Gastroesophageal sphincter (tissue), 4 donors: ENCODE data around the gene ACOT6. TPM values are rescaled to one million over a fixed set of nuclear protein-coding genes. Genes with fewer than 3 reads are reported as not detected.
"Not testable (repeated sequence)": the region's sequence is repeated elsewhere in the genome, so short reads cannot be mapped to it uniquely, and the experiment has no call there.

ENCODE experiments used
- ATAC-seq: fragments of 150-250 bp; one replicate; pipeline ENCODE4 v1.9.1; 2016; ENCODE audit warnings: mild to moderate bottlenecking, moderate library complexity
- H3K27ac ChIP-seq, 4 donors: fragments of 200-600 bp; sonication (generic) in 3 of 4; 1 replicate in 3 of 4; 2 replicates in 1 of 4; pipeline ENCODE4 v1.5.1; 2016 to 2019
- H3K27me3 ChIP-seq: fragments of 200-600 bp; sonication (generic); one replicate; pipeline ENCODE4 v1.5.1; 2019
- H3K36me3 ChIP-seq, 2 donors: fragments of 200-600 bp; sonication (generic); one replicate each; pipeline ENCODE4 v1.5.1; 2019; ENCODE audit warnings: control low read depth in 1 of 2
- H3K4me1 ChIP-seq, 3 donors: fragments of 200-600 bp; sonication (generic); 1 replicate in 2 of 3; 2 replicates in 1 of 3; pipeline ENCODE4 v1.5.1; 2016 to 2019; ENCODE audit warnings: control low read depth in 2 of 3
- H3K4me3 ChIP-seq, 2 donors: fragments of 200-600 bp; sonication (generic); one replicate each; pipeline ENCODE4 v1.5.1; 2019; ENCODE audit warnings: mild to moderate bottlenecking in 1 of 2, moderate library complexity in 1 of 2
- H3K9me3 ChIP-seq, 3 donors: fragments of 200-600 bp; sonication (generic); one replicate each; pipeline ENCODE4 v1.5.1; 2017 to 2019; ENCODE audit warnings: control low read depth in 2 of 3
- EP300 ChIP-seq: sonication (generic); formaldehyde crosslinking; IDR thresholded peaks from one replicate; pipeline ENCODE4 v1.6.1; 2017; ENCODE audit warnings: antibody characterized with exemption, mild to moderate bottlenecking
- POLR2A ChIP-seq, 2 donors: fragments of 450-650 bp; IDR thresholded peaks; one replicate each; pipeline ENCODE4 v1.6.1; 2017; ENCODE audit warnings: antibody characterized with exemption in 2 of 2, mild to moderate bottlenecking in 2 of 2, moderate library complexity in 1 of 2
- POLR2AphosphoS5 ChIP-seq: sonication (generic); formaldehyde crosslinking; IDR thresholded peaks from one replicate; pipeline ENCODE4 v1.6.1; 2017; ENCODE audit warnings: antibody characterized with exemption
- WGBS, 2 donors: methylation state at CpG; one replicate each; pipeline ENCODE4 v1.1.5; 2018; ENCODE audit warnings: low coverage in 1 of 2; 5-methylcytosine and 5-hydroxymethylcytosine counted together
- total RNA-seq, 4 donors: library from RNA; depleted of rRNA; stranded (reverse); fragments of >200 nt; gene quantifications; one replicate each; pipeline ENCODE4 v1.1.0, GENCODE V29; 2016
- TF ChIP-seq, protein P1 (sequence below), 4 experiments: fragments of 200-600 bp in 2 of 4; fragments of 450-650 bp in 2 of 4; sonication (generic) in 1 of 4; IDR thresholded peaks; one replicate each; pipeline ENCODE4 v1.5.1; 2017 to 2019; ENCODE audit warnings: antibody characterized with exemption in 4 of 4, mild to moderate bottlenecking in 2 of 4, moderate library complexity in 2 of 4

Gene ACOT6, protein sequence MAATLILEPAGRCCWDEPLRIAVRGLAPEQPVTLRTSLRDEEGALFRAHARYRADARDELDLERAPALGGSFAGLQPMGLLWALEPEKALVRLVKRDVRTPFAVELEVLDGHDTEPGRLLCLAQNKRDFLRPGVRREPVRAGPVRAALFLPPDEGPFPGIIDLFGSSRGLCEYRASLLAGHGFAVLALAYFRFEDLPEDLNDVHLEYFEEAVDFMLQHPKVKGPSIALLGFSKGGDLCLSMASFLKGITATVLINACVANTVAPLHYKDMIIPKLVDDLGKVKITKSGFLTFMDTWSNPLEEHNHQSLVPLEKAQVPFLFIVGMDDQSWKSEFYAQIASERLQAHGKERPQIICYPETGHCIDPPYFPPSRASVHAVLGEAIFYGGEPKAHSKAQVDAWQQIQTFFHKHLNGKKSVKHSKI
- not detected for total RNA-seq

DNA sequence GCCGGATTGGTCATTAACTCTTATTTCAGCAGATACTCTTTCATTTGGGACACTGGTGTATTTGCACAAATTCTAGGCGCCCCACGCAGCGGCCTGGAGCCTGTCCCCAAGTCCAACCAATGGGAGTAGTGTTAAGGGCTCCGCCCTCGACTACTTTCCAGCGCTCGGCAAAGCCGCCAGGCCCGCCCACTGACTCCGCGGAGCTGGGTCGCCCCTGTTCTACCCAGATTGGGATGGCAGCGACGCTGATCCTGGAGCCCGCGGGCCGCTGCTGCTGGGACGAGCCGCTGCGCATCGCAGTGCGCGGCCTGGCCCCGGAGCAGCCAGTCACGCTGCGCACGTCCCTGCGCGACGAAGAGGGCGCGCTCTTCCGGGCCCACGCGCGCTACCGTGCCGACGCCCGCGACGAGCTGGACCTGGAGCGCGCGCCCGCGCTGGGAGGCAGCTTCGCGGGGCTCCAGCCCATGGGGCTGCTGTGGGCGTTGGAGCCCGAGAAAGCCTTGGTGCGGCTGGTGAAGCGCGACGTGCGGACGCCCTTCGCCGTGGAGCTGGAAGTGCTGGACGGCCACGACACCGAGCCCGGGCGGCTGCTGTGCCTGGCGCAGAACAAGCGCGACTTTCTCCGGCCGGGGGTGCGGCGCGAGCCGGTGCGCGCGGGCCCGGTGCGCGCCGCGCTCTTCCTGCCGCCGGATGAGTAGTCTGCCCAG, at the start of gene ACOT6:
Gene ACOT6 (plus strand): TSS at position 179 of the 707 bp plus-strand sequence. CDS start 55 bp downstream, at position 234.
- Histone ChIP-seq H3K4me1 (peaks cover 0 to 12% (median 0%) of the 10 kb centered on the region in 3 donors), H3K27me3 (no peaks in the 10 kb centered on the region), H3K27ac (peak within 1 kb of the TSS; percentile 72 to 92 (median 88)), H3K4me3 (peak within 1 kb of the TSS; percentile 53 to 77), H3K36me3 (no peaks in the 10 kb centered on the region), H3K9me3 (no peaks in the 10 kb centered on the region)
- TF ChIP-seq EP300 (no peak), POLR2AphosphoS5 (no peak), POLR2A (IDR thresholded peaks at IDR 0.05) (peak; percentile 33 to 63)
- TF ChIP-seq, protein P1, sequence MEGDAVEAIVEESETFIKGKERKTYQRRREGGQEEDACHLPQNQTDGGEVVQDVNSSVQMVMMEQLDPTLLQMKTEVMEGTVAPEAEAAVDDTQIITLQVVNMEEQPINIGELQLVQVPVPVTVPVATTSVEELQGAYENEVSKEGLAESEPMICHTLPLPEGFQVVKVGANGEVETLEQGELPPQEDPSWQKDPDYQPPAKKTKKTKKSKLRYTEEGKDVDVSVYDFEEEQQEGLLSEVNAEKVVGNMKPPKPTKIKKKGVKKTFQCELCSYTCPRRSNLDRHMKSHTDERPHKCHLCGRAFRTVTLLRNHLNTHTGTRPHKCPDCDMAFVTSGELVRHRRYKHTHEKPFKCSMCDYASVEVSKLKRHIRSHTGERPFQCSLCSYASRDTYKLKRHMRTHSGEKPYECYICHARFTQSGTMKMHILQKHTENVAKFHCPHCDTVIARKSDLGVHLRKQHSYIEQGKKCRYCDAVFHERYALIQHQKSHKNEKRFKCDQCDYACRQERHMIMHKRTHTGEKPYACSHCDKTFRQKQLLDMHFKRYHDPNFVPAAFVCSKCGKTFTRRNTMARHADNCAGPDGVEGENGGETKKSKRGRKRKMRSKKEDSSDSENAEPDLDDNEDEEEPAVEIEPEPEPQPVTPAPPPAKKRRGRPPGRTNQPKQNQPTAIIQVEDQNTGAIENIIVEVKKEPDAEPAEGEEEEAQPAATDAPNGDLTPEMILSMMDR (IDR thresholded peaks at IDR 0.05), result no peak
- 0% methylated on average over 1 to 4 of the region's 84 CpGs for WGBS, 2 donors
- ATAC-seq, result peak; percentile 93

DNA sequence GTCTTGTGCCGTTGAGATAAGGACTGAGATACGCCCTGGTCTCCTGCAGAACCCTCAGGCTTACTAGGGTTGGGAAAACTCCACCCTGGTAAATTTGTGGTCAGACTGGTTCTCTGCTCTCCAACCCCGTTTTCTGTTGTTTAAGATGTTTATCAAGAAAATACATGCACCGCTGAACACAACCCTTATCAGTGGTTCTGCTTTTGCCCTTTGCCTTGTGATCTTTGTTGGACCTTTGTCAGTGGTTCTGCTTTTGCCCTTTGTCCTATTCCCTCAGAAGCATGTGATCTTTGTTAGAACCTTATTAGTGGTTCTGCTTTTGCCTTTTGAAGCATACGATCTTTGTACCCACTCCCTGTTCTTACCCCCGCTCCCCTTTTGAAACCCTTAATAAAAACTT, 49.6 kb upstream of the ACOT6 start:
- 97 to 100% methylated on average over 2 to 6 of the region's 6 CpGs for WGBS, 2 donors

DNA sequence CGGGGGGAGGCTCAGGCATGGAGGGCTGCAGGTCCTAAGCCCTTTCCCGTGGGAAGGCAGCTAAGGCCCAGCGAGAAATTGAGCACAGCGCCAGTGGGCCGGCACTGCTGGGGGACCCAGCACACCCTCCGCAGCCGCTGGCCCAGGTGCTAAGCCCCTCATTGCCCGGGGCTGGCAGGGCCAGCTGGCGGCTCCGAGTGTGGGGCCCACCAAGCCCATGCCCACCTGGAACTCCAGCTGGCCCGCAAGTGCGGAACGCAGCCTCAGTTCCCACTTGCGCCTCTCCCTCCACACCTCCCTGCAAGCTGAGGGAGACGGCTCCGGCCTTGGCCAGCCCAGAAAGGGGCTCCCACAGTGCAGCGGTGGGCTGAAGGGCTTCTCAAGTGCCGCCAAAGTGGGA, 45.9 kb upstream of the ACOT6 start:
- H3K4me3 ChIP-seq, ATAC-seq, H3K27me3 ChIP-seq, H3K36me3 ChIP-seq, H3K9me3 ChIP-seq: not testable (repeated sequence)
- peaks cover 0 to 14% (median 11%) of the 10 kb centered on the region in 3 donors for H3K4me1 ChIP-seq
- peak overlapping the region in 3 of 4 donors; percentile 86 to 96 (median 94) for H3K27ac ChIP-seq
- 100% methylated on average over 1 of the region's 18 CpGs; no CpG with 5 or more reads in 1 of the 2 donors for WGBS, 2 donors

More for the DNA sequence above, 49.6 kb upstream of the ACOT6 start:
- not testable (repeated sequence) for H3K9me3 ChIP-seq, H3K4me1 ChIP-seq, H3K27ac ChIP-seq, H3K27me3 ChIP-seq, H3K36me3 ChIP-seq, H3K4me3 ChIP-seq, ATAC-seq

DNA sequence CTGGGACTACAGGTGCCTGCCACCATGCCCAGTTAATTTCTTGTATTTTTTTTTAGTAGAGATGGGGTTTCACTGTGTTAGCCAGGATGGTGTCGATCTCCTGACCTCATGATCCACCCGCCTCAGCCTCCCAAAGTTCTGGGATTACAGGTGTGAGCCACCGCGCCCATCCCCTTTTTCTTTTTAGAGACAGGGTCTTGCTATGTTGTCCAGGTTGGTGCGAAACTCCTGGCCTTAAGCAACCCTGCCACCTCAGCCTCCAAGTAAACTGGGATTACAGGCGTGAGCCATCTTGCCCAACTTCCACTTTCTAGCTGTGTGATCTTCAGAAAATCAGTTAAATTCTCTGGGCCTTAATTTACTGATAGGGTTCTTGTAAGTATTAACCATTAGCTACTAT, 45.4 kb upstream of the ACOT6 start:
- H3K27me3 ChIP-seq, H3K36me3 ChIP-seq, H3K9me3 ChIP-seq, H3K4me3 ChIP-seq, ATAC-seq: not testable (repeated sequence)
- 96 to 98% methylated on average over 4 to 6 of the region's 6 CpGs for WGBS, 2 donors
- Histone ChIP-seq H3K4me1 (peaks cover 0 to 14% (median 11%) of the 10 kb centered on the region in 3 donors), H3K27ac (peak overlapping the region; percentile 86 to 96 (median 94))

DNA sequence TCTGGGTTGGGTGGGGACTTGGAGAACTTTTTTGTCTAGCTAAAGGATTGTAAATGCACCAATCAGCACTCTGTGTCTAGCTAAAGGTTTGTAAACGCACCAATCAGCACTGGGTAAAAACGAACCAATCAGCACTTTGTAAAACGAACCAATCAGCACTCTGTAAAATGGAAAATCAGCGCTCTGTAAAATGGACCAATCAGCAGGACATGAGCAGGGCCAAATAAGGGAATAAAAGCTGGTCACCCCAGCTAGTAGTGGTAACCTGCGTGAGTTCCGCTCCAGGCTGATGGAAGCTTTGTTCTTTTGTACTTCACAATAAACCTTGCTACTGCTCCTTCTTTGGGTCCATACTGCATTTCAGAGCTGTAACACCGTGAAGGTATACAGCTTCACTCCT, 45.0 kb upstream of the ACOT6 start:
- peak overlapping the region; percentile 61 to 81 for H3K4me3 ChIP-seq
- peak in 1 of 2 donors; percentile 47 for TF ChIP-seq POLR2A (IDR thresholded peaks at IDR 0.05)
- TF ChIP-seq, protein P1 (IDR thresholded peaks at IDR 0.05), result no peak
- ATAC-seq, result no peak
- no peaks in the 10 kb centered on the region for H3K9me3 ChIP-seq
- H3K27ac ChIP-seq, result peak overlapping the region; percentile 86 to 96 (median 94)
- 56 to 76% methylated on average over 6 of the region's 7 CpGs for WGBS, 2 donors
- H3K27me3 ChIP-seq, result no peaks in the 10 kb centered on the region
- no peaks in the 10 kb centered on the region for H3K36me3 ChIP-seq
- H3K4me1 ChIP-seq, result peaks cover 0 to 14% (median 11%) of the 10 kb centered on the region in 3 donors

DNA sequence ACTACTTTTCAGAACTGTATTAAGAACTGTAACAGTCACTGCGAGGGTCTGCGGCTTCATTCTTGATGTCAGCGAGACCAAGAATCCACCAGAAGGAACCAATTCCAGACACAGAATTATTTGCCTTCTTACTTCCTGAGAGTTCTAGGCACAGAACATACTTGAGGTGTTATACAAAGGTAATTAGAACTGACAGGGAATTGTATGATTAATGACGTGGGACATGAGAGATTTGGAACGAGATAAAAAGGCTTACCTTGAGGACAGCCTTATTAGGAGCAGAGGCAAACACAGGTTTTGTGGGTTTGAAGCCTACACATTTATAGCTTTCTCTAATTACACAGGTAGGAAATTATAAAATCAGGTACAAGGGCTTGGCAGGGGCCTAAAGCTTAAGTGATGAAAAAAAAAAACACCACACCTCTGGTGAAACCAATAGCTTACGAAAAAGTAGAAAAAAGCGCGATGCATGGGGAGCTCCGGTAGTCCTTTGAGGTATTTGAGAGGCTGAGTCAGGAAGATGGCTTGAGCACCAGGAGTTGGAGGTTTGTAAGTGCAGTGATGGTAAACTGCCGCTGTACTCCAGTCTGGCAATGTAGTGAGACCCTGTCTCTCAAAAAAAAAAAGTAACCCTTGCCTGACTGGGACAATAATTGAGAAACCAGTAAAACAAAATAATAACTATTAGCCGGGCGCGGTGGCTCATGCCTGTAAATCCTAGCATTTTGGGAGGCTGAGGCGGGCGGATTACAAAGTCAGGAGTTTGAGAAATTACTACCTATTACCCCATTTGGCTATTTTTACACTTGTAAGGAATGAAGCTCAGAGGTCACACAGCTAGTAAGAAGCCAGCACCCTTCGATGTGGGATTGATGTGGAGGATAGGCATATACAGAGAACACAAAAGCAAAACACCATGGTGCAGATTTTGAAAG, 44.1 kb upstream of the ACOT6 start:
- Histone ChIP-seq H3K36me3 (no peaks in the 10 kb centered on the region), H3K27ac (peak overlapping the region; percentile 86 to 96 (median 94)), H3K4me3 (peak overlapping the region; percentile 61 to 81), H3K4me1 (peaks cover 0 to 14% (median 11%) of the 10 kb centered on the region in 3 donors), H3K9me3 (no peaks in the 10 kb centered on the region), H3K27me3 (no peaks in the 10 kb centered on the region)
- no peak for ATAC-seq
- WGBS, 2 donors, result 15 to 29% methylated on average over 7 to 16 of the region's 16 CpGs
- TF ChIP-seq, protein P1 (IDR thresholded peaks at IDR 0.05), result peak in 1 of 4 experiments; percentile 8
- TF ChIP-seq POLR2A (IDR thresholded peaks at IDR 0.05), result peak in 1 of 2 donors; percentile 10
- no peak for TF ChIP-seq EP300
- TF ChIP-seq POLR2AphosphoS5, result no peak

DNA sequence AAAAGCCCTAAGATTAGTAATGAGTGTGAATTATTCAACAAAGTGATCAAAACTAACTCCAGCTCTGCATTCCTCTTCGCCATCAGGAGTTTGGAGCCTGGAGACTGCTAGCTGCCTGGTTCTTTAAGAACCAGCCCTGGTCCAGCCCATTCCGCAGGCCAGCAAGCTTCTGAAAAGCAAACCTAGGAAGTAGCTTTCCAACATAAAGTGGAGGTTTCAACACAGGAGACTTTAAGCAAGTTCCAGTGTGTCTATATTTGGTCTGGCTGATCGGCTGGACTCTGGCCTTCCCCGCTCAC, 43.5 kb upstream of the ACOT6 start:
- H3K9me3 ChIP-seq, H3K27me3 ChIP-seq, ATAC-seq, H3K36me3 ChIP-seq: not testable (repeated sequence)
- peak overlapping the region; percentile 61 to 81 for H3K4me3 ChIP-seq
- WGBS, 2 donors, result 0 to 11% methylated on average over 1 to 3 of the region's 4 CpGs
- H3K4me1 ChIP-seq, result peaks cover 0 to 14% (median 11%) of the 10 kb centered on the region in 3 donors
- peak overlapping the region; percentile 86 to 96 (median 94) for H3K27ac ChIP-seq
